ENCODE results near the gene CRKL.

DNA sequence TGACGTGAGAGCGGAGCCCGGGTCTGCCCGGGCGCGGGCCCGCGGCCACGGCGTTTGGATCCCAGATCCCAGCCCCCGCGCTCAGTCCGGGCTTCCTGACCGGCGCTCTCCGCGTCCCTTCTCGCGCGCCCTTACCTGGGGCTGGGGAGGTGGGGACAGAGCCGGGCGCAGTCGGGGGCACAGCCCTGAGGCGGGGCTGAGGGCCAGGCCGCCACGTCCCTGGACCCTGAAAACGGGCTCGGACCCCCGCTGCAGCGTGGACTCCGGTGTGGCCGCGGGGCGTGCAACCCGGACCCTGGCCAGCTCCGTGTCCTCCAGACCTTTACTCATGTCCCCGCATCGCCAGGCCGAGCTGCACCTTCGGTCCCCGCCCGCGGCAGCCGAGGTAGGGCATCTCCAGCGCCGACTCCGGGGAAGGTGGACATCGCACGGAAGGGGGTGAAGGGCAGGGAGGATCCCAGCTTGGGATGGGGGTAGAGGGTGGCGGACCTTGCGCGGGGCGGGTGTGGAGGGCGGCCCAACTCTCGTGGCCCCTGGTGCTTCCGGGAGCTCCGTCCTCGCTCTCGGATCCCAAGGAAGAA is 40.0 kb downstream of the CRKL start:
- TF ChIP-seq, protein P1, sequence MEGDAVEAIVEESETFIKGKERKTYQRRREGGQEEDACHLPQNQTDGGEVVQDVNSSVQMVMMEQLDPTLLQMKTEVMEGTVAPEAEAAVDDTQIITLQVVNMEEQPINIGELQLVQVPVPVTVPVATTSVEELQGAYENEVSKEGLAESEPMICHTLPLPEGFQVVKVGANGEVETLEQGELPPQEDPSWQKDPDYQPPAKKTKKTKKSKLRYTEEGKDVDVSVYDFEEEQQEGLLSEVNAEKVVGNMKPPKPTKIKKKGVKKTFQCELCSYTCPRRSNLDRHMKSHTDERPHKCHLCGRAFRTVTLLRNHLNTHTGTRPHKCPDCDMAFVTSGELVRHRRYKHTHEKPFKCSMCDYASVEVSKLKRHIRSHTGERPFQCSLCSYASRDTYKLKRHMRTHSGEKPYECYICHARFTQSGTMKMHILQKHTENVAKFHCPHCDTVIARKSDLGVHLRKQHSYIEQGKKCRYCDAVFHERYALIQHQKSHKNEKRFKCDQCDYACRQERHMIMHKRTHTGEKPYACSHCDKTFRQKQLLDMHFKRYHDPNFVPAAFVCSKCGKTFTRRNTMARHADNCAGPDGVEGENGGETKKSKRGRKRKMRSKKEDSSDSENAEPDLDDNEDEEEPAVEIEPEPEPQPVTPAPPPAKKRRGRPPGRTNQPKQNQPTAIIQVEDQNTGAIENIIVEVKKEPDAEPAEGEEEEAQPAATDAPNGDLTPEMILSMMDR (IDR thresholded peaks at IDR 0.05) = no peak
- TF ChIP-seq POLR2AphosphoS5 (IDR thresholded peaks at IDR 0.05) = no peak
